ENCODE measurements around the gene SEL1L2. TPM values are rescaled to one million over a fixed set of nuclear protein-coding genes. Genes with fewer than 3 reads are reported as not detected.

Gene SEL1L2
- total and polyA plus RNA-seq, 9 of the 15 experiments (the other 6 are each of a cell fraction or from before 2014, with no cell fraction given): not detected

- no peaks in the 10 kb centered on the region for H3K9me3 ChIP-seq (replicated peaks; ENCODE audit: control insufficient read depth, insufficient read depth, low read depth, low read length)
- H3K27ac ChIP-seq (ENCODE audit: extremely low read depth, low read depth, low read length): no peak overlapping the region
- in situ Hi-C loops (cut with MboI): no loop called here
- POLR2A ChIA-PET: no interaction called here
- no peak overlapping the region for H3K4me3 ChIP-seq
- H3K9ac ChIP-seq (ENCODE audit: insufficient read depth in 1 of 2, low read depth in 2 of 2, low read length in 2 of 2): no peak overlapping the region
- no peaks in the 10 kb centered on the region for H4K20me1 ChIP-seq (replicated peaks; ENCODE audit: control insufficient read depth, insufficient read depth, low read length)
- intact Hi-C loops (cut with micrococcal nuclease): no loop called here
- DNase-seq (ENCODE audit: extremely low read depth in 1 of 4, low spot score in 3 of 4) (no peak), ATAC-seq (no peak), FAIRE-seq (no peak)
- CTCF ChIA-PET (ENCODE audit: low intra/inter-chr PET ratio): no interaction called here
- H3K36me3 ChIP-seq (ENCODE audit: control insufficient read depth, insufficient read depth, low read length): no peaks in the 10 kb centered on the region
- H3K4me2 ChIP-seq (ENCODE audit: insufficient read depth, low read length): no peak overlapping the region
- 7% methylated on average over 3 of the region's 3 CpGs for WGBS (ENCODE audit: insufficient coverage, low coverage, missing lambda C conversion rate)
- BruUV-seq (replicated peaks): no TSS peak
- no peaks in the 10 kb centered on the region for H3K79me2 ChIP-seq (ENCODE audit: control insufficient read depth, insufficient read depth, low read length)
- H3K9me1 ChIP-seq (ENCODE audit: control insufficient read depth, insufficient read depth, low read length): no peaks in the 10 kb centered on the region
- no peaks in the 10 kb centered on the region; a peak in 1 of 5 replicates for H3K27me3 ChIP-seq (ENCODE audit: control insufficient read depth in 2 of 2, insufficient read depth in 2 of 2, low read length in 2 of 2)
- no peak overlapping the region for H2AFZ ChIP-seq (ENCODE audit: low read depth, low read length)
- no peaks in the 10 kb centered on the region; a peak in 1 of 5 replicates for H3K4me1 ChIP-seq (replicated peaks in 1 of 2; ENCODE audit: control insufficient read depth in 2 of 2, insufficient read depth in 2 of 2, low read length in 2 of 2)
- no peak for TF ChIP-seq MYNN (IDR thresholded peaks at IDR 0.05)
- TF ChIP-seq MYNN (CRISPR knock-in tag; IDR thresholded peaks at IDR 0.05): no peak
- no peak for TF ChIP-seq ZNF76 (CRISPR knock-in tag; IDR thresholded peaks at IDR 0.05; ENCODE audit: borderline replicate concordance)
- no peak for TF ChIP-seq CHD7 (IDR thresholded peaks at IDR 0.05; ENCODE audit: low read depth, low read length)
- TF ChIP-seq DPF2 (IDR thresholded peaks at IDR 0.05): no peak
- no peak for TF ChIP-seq ATF2 (CRISPR knock-in tag; IDR thresholded peaks at IDR 0.05)
- TF ChIP-seq NKRF (IDR thresholded peaks at IDR 0.05; ENCODE audit: borderline replicate concordance): no peak
- TF ChIP-seq TRIM28 (IDR thresholded peaks at IDR 0.05): no peak
Observed at GRCh38 chr20:13824459-13824858, 166.0 kb downstream of the SEL1L2 start.

All from K562 (cell line).